ENCODE measurements around the gene HTRA1.

GRCh38 chr10:122464250-122464510 is 2.8 kb downstream of the HTRA1 start:
- TF ChIP-seq CTCF (IDR thresholded peaks at IDR 0.05) (no peak), POLR2A (IDR thresholded peaks at IDR 0.05) (no peak)

All from esophagus squamous epithelium (tissue), 4 donors.